Occipital lobe (tissue), 2 donors: Measurements from ENCODE around the gene MYO1E. TPM values are rescaled to one million over a fixed set of nuclear protein-coding genes. Genes with fewer than 3 reads are reported as not detected.
"Not testable (repeated sequence)": the region's sequence is repeated elsewhere in the genome, so short reads cannot be mapped to it uniquely, and the experiment has no call there.

Experiments used
- DNase-seq: peaks from one replicate; lab custom pipeline; 2025; lab: John Stamatoyannopoulos, UW
- total RNA-seq: library from RNA; depleted of rRNA; stranded (reverse); fragments of >200 nt; gene quantifications from one replicate; pipeline ENCODE4 v1.2.3, GENCODE V29; 2014

MYO1E gene
- total RNA-seq, 1 donor from 2014 or later: 31.2 TPM

- DNase-seq: no peak
These were observed 78.0 kb downstream of the MYO1E start for GRCh38 chr15:59294574-59295260.

- peak; percentile 57 for DNase-seq
These were observed 80.1 kb downstream of the MYO1E start for GRCh38 chr15:59292442-59293151.

GRCh38 chr15:59291213-59291549 is 81.5 kb downstream of the MYO1E start:
- no peak for DNase-seq

GRCh38 chr15:59290295-59291212 is 82.1 kb downstream of the MYO1E start:
- DNase-seq: no peak

- DNase-seq: no peak
These were observed 83.1 kb downstream of the MYO1E start for GRCh38 chr15:59289574-59289973.

GRCh38 chr15:59283717-59284391 is 88.8 kb downstream of the MYO1E start:
- no peak for DNase-seq

- no peak for DNase-seq
These were observed 89.9 kb downstream of the MYO1E start for GRCh38 chr15:59282515-59283337.

GRCh38 chr15:59281699-59282098 is 91.0 kb downstream of the MYO1E start:
- DNase-seq: no peak

- no peak for DNase-seq
These were observed 91.8 kb downstream of the MYO1E start for GRCh38 chr15:59280855-59281254.

GRCh38 chr15:59280292-59280691 is 92.4 kb downstream of the MYO1E start:
- DNase-seq: not testable (repeated sequence)

GRCh38 chr15:59279023-59279422 is 93.6 kb downstream of the MYO1E start:
- DNase-seq: no peak

GRCh38 chr15:59278120-59278519 is 94.6 kb downstream of the MYO1E start:
- DNase-seq: no peak

GRCh38 chr15:59276225-59277178 is 96.2 kb downstream of the MYO1E start:
- DNase-seq: no peak

GRCh38 chr15:59274126-59274970 is 98.3 kb downstream of the MYO1E start:
- DNase-seq: no peak

GRCh38 chr15:59273234-59273633 is 99.4 kb downstream of the MYO1E start:
- DNase-seq: no peak

- DNase-seq: no peak
These were observed 101.0 kb downstream of the MYO1E start for GRCh38 chr15:59271595-59272201.

- DNase-seq: no peak
These were observed 103.7 kb downstream of the MYO1E start for GRCh38 chr15:59268852-59269407.
